Measurements from ENCODE around the gene SEC24D.
A peak's percentile ranks its signal among the peaks of the same experiment; 100 is the strongest.

SEC24D gene

GRCh38 chr4:118825799-118826198 lies 10.1 kb downstream of the SEC24D start:
- H3K4me3 ChIP-seq (replicated peaks in 1 of 2; ENCODE audit: low read depth in 2 of 2, low read length in 2 of 2): no peak overlapping the region
- DNase-seq (ENCODE audit: low read depth in 2 of 2): no peak
- TF ChIP-seq CTCF (IDR thresholded peaks at IDR 0.05; ENCODE audit: low read depth, low read length): no peak

GRCh38 chr4:118824141-118824540 lies 11.8 kb downstream of the SEC24D start:
- TF ChIP-seq CTCF (IDR thresholded peaks at IDR 0.05; ENCODE audit: low read depth, low read length): no peak
- H3K4me3 ChIP-seq (replicated peaks in 1 of 2; ENCODE audit: low read depth in 2 of 2, low read length in 2 of 2): no peak overlapping the region
- DNase-seq (ENCODE audit: low read depth in 2 of 2): no peak

GRCh38 chr4:118823471-118823870 lies 12.5 kb downstream of the SEC24D start:
- no peak for TF ChIP-seq CTCF (IDR thresholded peaks at IDR 0.05; ENCODE audit: low read depth, low read length)
- H3K4me3 ChIP-seq (replicated peaks in 1 of 2; ENCODE audit: low read depth in 2 of 2, low read length in 2 of 2): no peak overlapping the region
- DNase-seq (ENCODE audit: low read depth in 2 of 2): no peak

GRCh38 chr4:118821590-118822293 lies 14.2 kb downstream of the SEC24D start:
- DNase-seq (ENCODE audit: low read depth in 2 of 2): peak in 1 of 2 donors; percentile 46
- TF ChIP-seq CTCF (IDR thresholded peaks at IDR 0.05; ENCODE audit: low read depth, low read length): no peak
- H3K4me3 ChIP-seq (replicated peaks in 1 of 2; ENCODE audit: low read depth in 2 of 2, low read length in 2 of 2): no peak overlapping the region

GRCh38 chr4:118817178-118817930 lies 18.6 kb downstream of the SEC24D start:
- no peak for TF ChIP-seq CTCF (IDR thresholded peaks at IDR 0.05; ENCODE audit: low read depth, low read length)
- H3K4me3 ChIP-seq (replicated peaks in 1 of 2; ENCODE audit: low read depth in 2 of 2, low read length in 2 of 2): no peak overlapping the region
- no peak for DNase-seq (ENCODE audit: low read depth in 2 of 2)

- TF ChIP-seq CTCF (IDR thresholded peaks at IDR 0.05; ENCODE audit: low read depth, low read length): no peak
- DNase-seq (ENCODE audit: low read depth in 2 of 2): peak; percentile 54 to 67
- no peak overlapping the region for H3K4me3 ChIP-seq (replicated peaks in 1 of 2; ENCODE audit: low read depth in 2 of 2, low read length in 2 of 2)
Measured at GRCh38 chr4:118816538-118817177, 19.3 kb downstream of the SEC24D start.

Measured in cardiac fibroblast (primary cell).